IPS DF 4.7 (cell line): ENCODE results near the gene USH2A.
"Not testable (repeated sequence)": the region's sequence is repeated elsewhere in the genome, so short reads cannot be mapped to it uniquely, and the experiment has no call there.

Source experiments
- DNase-seq: peaks from one replicate; pipeline ENCODE4 v3.0.0-alpha.2; 2013; ENCODE audit warnings: low spot score; ENCODE audit errors: extremely low read depth

The USH2A gene

DNA sequence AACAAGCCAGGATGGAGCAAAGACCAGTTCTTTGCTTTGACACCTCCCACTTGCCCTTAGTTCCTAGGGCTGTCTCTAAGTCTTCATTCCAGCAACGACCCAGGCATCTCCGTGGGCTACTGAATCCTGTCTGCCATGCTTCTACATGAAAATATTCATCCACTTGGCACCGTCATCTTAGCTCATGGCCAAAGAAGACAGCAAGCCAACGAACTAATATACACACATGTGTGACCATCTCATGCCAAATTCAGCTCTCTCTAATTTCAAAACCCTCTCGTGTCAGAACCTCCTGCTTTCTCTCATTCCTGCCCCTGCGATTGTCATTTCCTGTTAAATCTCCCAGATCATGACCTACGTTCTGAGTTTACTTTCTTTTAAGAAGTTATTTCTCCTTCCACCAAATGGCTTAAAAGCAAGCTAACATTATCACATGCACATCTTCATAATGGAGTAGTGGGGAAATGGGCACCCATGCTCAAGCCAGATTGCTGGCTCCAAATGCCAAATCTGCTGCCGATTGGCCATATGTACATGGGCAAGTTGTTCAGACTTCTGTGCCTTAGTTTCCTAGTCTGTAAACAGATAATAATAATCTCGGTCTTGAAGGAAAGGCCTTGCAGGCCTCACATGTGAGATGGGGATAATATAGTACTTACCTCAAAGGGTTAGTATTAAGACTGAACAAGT is 373.4 kb downstream of the USH2A start:
- DNase-seq: no peak

- DNase-seq: no peak
Measured at GRCh38 chr1:216047811-216048572, 375.3 kb downstream of the USH2A start.

- DNase-seq: no peak
Measured at GRCh38 chr1:216046336-216046735, 376.9 kb downstream of the USH2A start.

- no peak for DNase-seq
Measured at GRCh38 chr1:216045400-216045799, 377.8 kb downstream of the USH2A start.

DNA sequence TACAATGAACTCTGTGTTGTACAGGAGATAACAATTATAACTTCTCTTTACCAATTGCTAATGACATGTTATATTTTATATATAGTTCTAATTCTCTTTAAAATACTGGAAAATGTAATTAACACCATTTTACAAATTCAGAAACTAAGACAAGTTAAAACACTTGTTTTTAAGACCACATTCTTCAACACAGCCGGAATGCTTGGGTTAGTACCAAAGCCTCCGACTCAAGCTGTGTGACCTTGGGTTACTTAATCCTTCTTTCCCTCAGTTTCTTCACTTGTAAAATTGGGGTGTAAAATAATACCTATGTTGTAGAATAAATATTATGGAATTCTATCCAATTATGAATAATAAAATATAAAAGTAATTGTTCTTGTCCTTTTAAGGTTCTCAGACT is 378.7 kb downstream of the USH2A start:
- DNase-seq: no peak

GRCh38 chr1:216034506-216034905 is 388.7 kb downstream of the USH2A start:
- DNase-seq: no peak

DNA sequence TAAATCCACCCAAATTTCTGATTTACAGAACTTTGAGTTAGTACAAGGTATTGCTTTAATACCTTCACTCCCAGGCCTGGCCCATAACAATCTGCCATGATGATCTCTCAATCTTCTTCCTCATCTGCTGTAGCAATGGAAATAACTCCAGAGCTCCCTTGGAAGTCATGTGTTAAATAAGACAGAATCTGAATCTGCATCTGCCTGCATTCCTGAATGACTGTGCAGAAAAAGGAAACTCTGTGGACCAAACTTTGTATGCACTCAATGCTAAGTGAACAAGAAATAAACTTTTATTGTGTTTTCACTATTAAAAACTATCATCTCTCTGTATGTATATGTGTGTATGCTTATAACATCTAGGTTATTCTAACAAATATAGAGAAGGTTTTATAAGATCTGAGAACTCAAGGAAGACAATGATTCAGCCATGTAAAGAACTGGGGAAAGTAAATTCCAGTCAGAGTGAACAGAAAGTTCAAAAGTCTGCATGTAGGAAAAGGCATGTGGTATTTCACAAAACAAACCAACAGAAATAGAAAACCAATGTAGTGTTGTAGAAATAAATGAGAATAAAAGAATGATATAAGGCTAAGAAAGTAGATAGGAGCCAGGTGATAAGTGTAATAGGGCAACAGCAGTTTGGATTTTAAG is 390.2 kb downstream of the USH2A start:
- DNase-seq: no peak

DNA sequence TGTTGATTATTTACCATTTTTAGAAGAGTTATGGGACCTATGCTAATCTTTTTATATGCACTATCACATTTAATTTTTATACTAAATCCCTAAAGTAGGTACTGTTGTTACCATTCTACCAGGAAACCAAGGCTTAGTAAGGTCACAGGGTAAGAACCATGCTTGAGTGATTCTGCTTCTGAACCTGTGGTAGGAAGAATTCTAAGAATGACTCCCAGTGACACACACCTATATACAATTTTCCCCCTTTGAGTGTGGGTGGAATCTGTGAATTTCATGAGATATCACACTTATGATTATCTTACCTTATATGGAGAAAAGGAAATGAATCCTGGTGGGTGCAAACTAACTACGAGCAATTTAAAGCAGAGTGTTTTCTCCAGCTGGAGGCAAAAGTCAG is 391.0 kb downstream of the USH2A start:
- DNase-seq: no peak

DNA sequence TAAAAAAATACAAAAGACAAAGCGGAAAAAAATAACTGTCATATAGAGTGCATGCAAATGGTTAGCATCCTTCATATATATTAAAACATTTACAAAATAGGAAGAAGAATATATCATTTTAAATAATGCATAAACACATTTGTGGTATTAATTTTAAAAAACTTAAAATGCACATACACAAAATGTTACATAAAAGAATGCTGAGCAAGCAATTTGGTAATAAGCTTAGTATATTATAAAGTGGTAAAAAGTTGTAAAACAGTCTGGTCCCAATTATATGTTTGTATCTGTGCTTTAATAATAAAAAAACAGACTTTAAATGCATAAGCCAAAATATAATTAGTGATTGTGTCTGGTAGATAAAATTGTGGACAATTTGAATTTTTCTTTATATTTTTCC is 394.6 kb downstream of the USH2A start:
- DNase-seq: no peak

- DNase-seq: no peak
Measured at GRCh38 chr1:216024546-216024945, 398.7 kb downstream of the USH2A start.

- no peak for DNase-seq
Measured at GRCh38 chr1:216020743-216021345, 402.4 kb downstream of the USH2A start.

GRCh38 chr1:216015116-216015515 is 408.1 kb downstream of the USH2A start:
- DNase-seq: no peak

DNA sequence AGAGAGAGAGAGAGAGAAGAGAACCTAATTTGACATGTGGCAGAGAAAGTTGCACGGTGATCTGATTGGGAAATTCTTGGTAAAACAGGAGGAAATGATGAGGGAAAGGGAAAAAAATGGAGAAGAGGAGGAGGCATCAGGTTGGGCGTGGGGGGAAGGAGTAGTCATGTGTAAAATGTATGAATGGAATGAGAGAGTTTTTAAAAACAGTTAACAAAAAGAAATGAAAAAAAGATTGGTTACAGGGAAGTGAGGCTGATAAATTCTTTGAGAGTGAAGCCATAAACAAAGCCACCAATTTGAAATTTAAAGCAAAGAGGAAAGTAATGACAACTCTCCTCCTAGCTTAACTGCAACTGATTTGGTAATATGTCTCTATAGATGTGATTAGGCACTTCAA is 409.2 kb downstream of the USH2A start:
- DNase-seq: no peak

DNA sequence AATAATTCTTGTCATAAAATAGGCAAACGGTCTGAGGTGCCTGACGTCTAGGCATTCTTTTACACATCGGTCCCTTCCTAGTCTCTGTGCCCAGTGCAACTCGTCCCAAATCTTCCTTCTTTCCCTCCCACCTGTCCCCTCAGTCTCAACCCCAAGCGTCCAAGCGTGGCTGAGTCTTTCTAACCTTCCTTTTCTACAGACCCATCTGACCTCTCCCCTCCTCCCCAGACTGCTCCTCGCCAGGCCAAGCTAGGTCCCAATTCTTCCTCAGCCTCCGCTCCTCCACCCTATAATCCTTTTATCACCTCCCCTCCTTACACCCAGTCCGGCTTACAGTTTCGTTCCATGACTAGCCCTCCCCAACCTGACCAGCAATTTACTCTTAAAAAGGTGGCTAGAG is 413.8 kb downstream of the USH2A start:
- not testable (repeated sequence) for DNase-seq

DNA sequence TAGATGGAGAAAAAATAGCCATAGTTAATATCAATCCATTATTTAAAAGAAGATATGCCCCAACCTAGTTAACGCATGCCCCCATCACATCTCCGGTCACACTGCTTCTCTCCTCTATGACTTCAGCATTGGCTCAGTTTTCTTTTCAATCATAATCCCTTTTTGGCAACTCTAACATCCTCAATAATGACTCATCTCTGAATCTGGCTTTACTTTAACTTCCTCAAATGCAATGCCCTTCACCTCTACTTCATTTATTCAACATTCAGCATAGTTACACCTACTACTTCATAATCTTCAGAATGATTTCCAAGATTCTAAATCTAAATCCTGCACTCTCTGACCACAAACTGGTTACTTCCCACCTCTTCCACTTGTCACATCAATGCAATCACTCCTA is 417.3 kb downstream of the USH2A start:
- DNase-seq: no peak

DNA sequence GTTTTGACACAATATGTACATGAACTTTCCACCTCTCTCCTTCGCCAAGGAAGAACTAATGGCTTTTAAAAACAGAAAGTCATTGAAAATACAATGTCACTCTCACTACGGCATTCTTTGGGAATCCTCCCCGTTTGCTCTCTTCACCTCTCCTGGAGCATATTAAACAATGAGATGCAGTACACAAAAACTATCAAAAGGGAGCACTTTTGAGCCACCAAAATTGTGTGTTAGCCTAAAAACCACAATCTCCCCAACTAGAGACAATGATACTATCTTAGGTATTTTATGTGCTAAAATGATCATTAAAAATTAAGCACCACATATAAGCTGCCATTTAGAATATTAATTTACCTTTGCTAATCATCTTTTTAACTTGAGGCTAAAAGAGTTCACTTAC is 430.6 kb downstream of the USH2A start:
- no peak for DNase-seq

- DNase-seq: no peak
Measured at GRCh38 chr1:215987092-215987875, 436.0 kb downstream of the USH2A start.

GRCh38 chr1:215986401-215986800 is 436.8 kb downstream of the USH2A start:
- no peak for DNase-seq

DNA sequence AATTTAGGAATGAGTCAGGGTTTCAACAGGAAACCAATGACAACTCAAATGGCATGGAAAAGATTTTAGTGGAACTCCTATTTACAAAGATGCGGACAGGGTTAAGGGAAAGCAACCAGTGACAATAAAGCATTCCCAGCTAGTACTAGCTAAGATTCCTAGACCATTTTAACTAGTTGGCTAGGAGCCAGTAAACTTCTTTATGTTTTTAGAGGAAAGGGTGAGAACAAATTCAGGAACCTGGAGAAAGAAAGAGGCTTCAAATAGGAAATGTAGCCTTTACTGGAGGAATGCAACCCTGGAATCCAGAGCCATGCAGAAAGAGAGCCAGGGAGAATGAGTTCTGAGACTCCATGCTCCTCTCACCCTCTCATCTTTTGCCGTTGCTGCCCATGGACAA is 439.6 kb downstream of the USH2A start:
- DNase-seq: no peak

DNA sequence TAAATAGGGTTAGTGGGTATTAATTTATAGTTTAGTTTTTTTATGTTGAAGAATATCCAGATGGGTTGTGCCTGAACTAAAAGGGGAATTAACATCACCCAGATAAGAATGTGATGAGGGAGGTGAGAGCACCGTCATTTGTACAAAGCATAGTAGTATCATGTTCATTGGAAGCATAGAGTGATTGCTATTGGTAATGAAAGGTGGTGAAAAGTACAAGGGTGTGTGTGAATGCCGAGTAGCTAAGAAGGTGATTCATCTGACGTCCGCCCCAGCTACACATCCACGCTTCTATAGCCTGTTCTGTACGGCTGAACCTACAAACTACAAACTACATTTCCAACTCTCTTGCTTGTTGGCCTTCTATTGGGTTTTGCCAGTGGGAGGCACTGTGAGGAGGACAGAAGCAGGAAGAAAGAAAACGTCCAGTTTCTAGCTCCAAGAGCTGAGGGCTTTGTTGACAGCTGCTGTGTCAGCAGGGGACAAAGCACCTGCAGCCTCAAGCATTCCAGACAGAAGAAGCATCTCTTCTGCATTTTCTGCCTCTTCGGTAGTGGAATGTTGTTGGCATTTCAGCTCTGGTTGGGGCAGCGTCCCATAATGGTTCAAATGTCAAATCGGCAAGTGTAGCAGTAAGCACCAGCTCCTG is 451.3 kb downstream of the USH2A start:
- DNase-seq: no peak

DNA sequence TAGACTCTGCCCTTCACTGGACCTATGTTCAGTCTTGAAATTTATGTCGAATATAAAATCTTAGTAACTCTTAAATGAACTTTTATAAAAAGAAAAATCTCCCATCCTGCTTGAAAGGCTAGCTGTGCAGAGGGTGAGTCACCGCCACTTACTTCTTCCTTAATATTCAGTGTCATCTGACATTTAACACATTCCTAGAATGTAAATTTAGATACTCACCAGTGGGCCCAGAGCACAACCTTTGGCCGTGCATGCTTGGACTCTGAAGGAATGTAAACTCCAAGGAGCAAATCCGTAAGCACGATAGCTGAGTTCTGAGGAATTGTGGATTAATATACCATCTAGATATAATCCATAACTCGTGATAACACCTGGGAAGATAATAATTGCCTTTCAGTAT is 452.8 kb downstream of the USH2A start:
- no peak for DNase-seq
